KMS-11 (cell line): ENCODE data around the gene KIAA1958.

Experiments
- H2AFZ ChIP-seq: fragments of 200-600 bp; sonication (generic); 2 replicates; pipeline ENCODE4 v1.6.1; 2016; ENCODE audit warnings: antibody characterized with exemption, mixed run types, low read depth
- H3K27ac ChIP-seq: fragments of 200-600 bp; sonication (generic); 2 replicates; pipeline ENCODE4 v1.6.1; 2016; ENCODE audit warnings: mild to moderate bottlenecking, mixed run types
- H3K27me3 ChIP-seq: fragments of 200-600 bp; sonication (generic); 2 replicates; pipeline ENCODE4 v1.6.1; 2017; ENCODE audit warnings: mild to moderate bottlenecking, low read depth, mixed run types, moderate library complexity; ENCODE audit not compliant: insufficient read depth
- H3K36me3 ChIP-seq: fragments of 200-600 bp; sonication (generic); 2 replicates; pipeline ENCODE4 v1.6.1; 2017; ENCODE audit warnings: mild to moderate bottlenecking, mixed run types; ENCODE audit not compliant: insufficient read depth
- H3K4me1 ChIP-seq: fragments of 200-600 bp; sonication (generic); 2 replicates; pipeline ENCODE4 v1.6.1; 2016; ENCODE audit warnings: mild to moderate bottlenecking, low read depth, mixed run types; ENCODE audit not compliant: poor library complexity, severe bottlenecking
- H3K4me2 ChIP-seq: fragments of 200-600 bp; sonication (generic); 2 replicates; pipeline ENCODE4 v1.7.0; 2016; ENCODE audit warnings: mild to moderate bottlenecking, mixed run types
- H3K4me3 ChIP-seq: fragments of 200-600 bp; sonication (generic); IDR thresholded peaks from 2 replicates; pipeline ENCODE4 v1.6.1; 2017; ENCODE audit warnings: low read depth, low read length, mixed read lengths; ENCODE audit not compliant: insufficient read depth
- H3K79me2 ChIP-seq: fragments of 200-600 bp; sonication (generic); 2 replicates; pipeline ENCODE4 v1.6.1; 2016; ENCODE audit warnings: low read depth, mixed run types; ENCODE audit not compliant: insufficient read depth
- H3K9ac ChIP-seq: fragments of 200-600 bp; sonication (generic); 2 replicates; pipeline ENCODE4 v1.6.1; 2016; ENCODE audit warnings: mild to moderate bottlenecking, mixed run types
- H4K20me1 ChIP-seq: fragments of 200-600 bp; sonication (generic); 2 replicates; pipeline ENCODE4 v1.6.1; 2016; ENCODE audit warnings: mild to moderate bottlenecking, mixed run types; ENCODE audit not compliant: insufficient read depth
- CTCF ChIP-seq: fragments of 200-600 bp; sonication (generic); conservative IDR thresholded peaks from 2 replicates; pipeline ENCODE4 v1.6.1; 2017; ENCODE audit warnings: low read depth, mild to moderate bottlenecking, antibody characterized with exemption, low read length, moderate library complexity, mixed read lengths

KIAA1958 gene

DNA sequence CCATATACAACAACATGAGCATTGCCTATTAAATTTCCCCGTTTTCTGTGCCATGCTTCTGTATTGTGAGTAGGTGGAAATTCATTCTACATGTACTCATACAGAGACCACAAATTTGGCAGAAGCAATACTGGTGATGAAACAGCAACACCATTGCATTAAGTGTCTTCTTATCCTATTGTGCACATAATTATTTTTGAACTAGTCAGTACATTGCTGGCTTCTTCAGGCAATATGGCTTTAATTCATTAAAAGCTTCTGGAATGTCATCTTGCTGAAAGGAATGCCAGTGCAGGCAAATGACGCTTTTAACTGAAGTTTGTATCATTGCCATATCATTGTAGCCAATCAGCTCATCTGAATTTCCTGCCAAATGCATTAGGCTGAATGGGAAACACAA is 82.6 kb downstream of the KIAA1958 start:
- Histone ChIP-seq H3K4me1 (no peaks in the 10 kb centered on the region), H3K27ac (no peak overlapping the region), H2AFZ (no peak overlapping the region), H3K9ac (no peak overlapping the region), H3K27me3 (no peaks in the 10 kb centered on the region), H4K20me1 (no peaks in the 10 kb centered on the region), H3K4me3 (no peak overlapping the region), H3K4me2 (no peak overlapping the region), H3K36me3 (no peaks in the 10 kb centered on the region), H3K79me2 (no peaks in the 10 kb centered on the region)
- TF ChIP-seq CTCF = no peak

- no peak for TF ChIP-seq CTCF
- no peak overlapping the region for H3K4me2 ChIP-seq
Observed at GRCh38 chr9:112570671-112571167, 84.1 kb downstream of the KIAA1958 start.

DNA sequence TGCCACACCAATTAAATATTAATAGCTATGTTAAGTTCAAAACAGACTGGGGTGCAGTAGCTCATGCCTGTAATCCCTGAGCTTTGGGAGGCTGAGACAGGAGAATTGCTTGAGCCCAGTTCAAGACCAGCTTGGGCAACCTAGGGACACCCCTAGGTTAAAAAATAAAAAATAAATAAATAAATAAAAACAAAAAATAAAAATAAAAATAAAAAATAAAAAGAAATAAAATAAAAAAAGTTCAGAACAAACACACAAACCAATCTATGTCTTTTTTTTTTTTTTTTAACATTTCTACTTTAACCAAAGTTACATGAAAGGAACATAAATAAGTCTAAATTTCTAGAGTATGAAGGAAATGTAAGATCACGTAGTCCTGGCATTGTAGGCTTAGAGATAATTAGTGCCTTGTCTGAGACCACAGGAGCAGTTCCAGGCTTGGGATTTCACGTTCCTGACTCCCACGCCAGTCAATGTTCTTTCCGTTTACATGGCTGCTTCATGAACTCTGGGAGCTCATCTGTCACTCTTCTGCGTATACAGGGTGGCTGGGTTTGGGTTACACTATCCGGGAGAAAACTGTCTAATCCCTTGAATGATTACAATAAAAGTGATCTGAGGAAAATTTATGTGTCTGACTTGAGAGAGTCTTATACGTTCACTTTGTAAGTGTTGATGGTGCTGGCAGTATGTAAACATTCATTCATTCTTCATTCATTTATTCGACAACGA is 85.2 kb downstream of the KIAA1958 start:
- H2AFZ ChIP-seq = no peak overlapping the region
- no peaks in the 10 kb centered on the region for H3K79me2 ChIP-seq
- no peak overlapping the region for H3K4me2 ChIP-seq
- no peaks in the 10 kb centered on the region for H4K20me1 ChIP-seq
- TF ChIP-seq CTCF = no peak
- no peak overlapping the region for H3K27ac ChIP-seq
- H3K36me3 ChIP-seq = no peaks in the 10 kb centered on the region
- no peak overlapping the region for H3K9ac ChIP-seq
- H3K27me3 ChIP-seq = no peaks in the 10 kb centered on the region
- no peak overlapping the region for H3K4me3 ChIP-seq
- H3K4me1 ChIP-seq = no peaks in the 10 kb centered on the region

More at GRCh38 chr9:112570671-112571167, 84.1 kb downstream of the KIAA1958 start:
- Histone ChIP-seq H3K27ac (no peak overlapping the region), H2AFZ (no peak overlapping the region), H3K27me3 (no peaks in the 10 kb centered on the region), H3K79me2 (no peaks in the 10 kb centered on the region), H3K36me3 (no peaks in the 10 kb centered on the region), H3K4me1 (no peaks in the 10 kb centered on the region), H3K9ac (no peak overlapping the region), H4K20me1 (no peaks in the 10 kb centered on the region), H3K4me3 (no peak overlapping the region)

DNA sequence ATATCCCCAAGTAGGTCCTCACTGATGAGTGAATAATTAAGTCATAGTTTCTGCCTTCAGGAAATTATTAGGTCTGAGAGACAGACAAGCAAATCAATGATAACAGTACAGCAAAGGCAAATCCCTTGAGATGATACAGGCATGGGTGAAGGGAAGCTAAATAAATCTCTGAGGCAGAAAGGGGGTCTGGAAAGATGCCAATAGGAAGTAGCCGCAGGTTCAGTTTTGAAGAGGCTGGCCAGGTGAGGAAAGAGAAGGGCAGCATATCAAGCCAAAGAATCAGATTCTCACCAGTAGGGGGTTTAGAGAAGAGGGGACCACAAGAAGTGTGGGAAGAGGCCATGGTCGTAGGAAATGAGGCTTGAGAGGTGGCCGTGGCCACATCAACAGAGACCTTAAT is 85.8 kb downstream of the KIAA1958 start:
- Histone ChIP-seq H3K27me3 (no peaks in the 10 kb centered on the region), H3K4me1 (no peaks in the 10 kb centered on the region), H3K36me3 (no peaks in the 10 kb centered on the region), H3K9ac (no peak overlapping the region), H2AFZ (no peak overlapping the region), H3K4me2 (no peak overlapping the region), H4K20me1 (no peaks in the 10 kb centered on the region), H3K4me3 (no peak overlapping the region), H3K79me2 (no peaks in the 10 kb centered on the region), H3K27ac (no peak overlapping the region)
- no peak for TF ChIP-seq CTCF
